GM10248 (cell line): ENCODE results near the gene CRABP2.

ENCODE experiments used
- CTCF ChIA-PET: fragments of 300-600 bp; sonication (Branson Sonifier 250); formaldehyde crosslinking; extraction: SDS; loops from one replicate; lab custom pipeline; 2021; ENCODE audit warnings: antibody characterized with exemption; lab: Yijun Ruan, JAX
- POLR2A ChIA-PET: fragments of 350-650 bp; sonication (Branson Sonifier 250); formaldehyde crosslinking; extraction: SDS; loops from one replicate; lab custom pipeline; 2020; ENCODE audit warnings: antibody characterized with exemption; lab: Yijun Ruan, JAX
- DNase-seq: peaks from one replicate; pipeline ENCODE4 v3.0.0; 2012; ENCODE audit errors: extremely low spot score
- CTCF ChIP-seq: IDR thresholded peaks from 2 replicates; pipeline ENCODE4 v1.5.1; 2012; ENCODE audit warnings: mild to moderate bottlenecking, low read depth; ENCODE audit errors: extremely low read depth, missing control alignments, control extremely low read depth

Gene CRABP2

DNA sequence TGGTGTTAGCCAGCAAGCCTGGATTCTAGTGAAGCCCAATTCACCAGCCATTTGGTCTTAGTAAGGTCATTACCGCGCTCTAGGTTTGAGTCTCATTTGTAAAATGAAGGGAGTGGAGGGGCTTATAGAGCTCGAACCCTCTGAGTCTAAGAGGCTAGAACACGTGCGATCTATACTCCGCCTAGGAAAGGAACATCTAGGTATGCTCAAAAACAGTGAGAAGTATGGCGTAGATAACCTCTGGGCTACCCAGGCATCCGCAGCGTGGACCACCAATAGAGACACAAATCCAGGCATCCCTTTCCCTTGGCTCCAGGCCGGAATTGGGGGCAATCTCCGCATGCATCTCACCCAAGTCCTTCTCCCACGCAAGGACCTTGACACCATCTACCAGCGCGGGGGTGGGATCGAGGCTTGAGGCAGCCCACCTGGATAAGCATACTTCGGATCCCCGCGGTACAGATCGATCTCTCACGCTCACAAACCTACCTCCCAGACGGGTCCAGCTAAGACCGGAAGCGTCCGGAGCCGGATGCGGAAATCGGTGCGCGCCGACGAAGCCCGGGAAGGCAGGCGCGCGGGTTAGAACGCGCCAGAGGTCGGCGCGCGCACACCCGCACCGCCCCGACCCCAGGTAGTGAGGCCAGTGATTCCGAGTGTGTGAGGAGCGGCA, 22.7 kb upstream of the CRABP2 start, which contains the start of gene METTL25B:
Gene METTL25B, plus strand, starts transcription at position 544 of the 673 bp plus-strand sequence. CDS start 636 bp downstream, outside the sequence.
- ChIA-PET CTCF (interaction anchor here (0.8 to 8.2 kb wide), 21 partner anchors 8 to 163 kb away, joined by 3 to 345 read pairs (median 18); partner anchors contain the start of genes CRABP2, HAPLN2, HDGF and INSRR), POLR2A (interaction anchor here (0.5 to 2.0 kb wide), 6 partner anchors 12 to 132 kb away, joined by 4 to 11 read pairs (median 4); partner anchors contain the start of gene MRPL24)
- DNase-seq, result peak; percentile 83
- TF ChIP-seq CTCF, result no peak

- DNase-seq, result no peak
- CTCF ChIA-PET, result interaction anchor here (0.8 to 8.2 kb wide), 31 partner anchors 9 to 163 kb away, joined by 3 to 345 read pairs (median 16); partner anchors contain the start of genes BCAN, CRABP2, HAPLN2 and HDGF
- POLR2A ChIA-PET, result interaction anchor here (1.6 to 2.0 kb wide), 2 partner anchors 13 to 132 kb away, joined by 6 to 11 read pairs; partner anchors contain the start of gene MRPL24
- TF ChIP-seq CTCF, result no peak
Measured at GRCh38 chr1:156727492-156727891, 22.1 kb upstream of the CRABP2 start.

DNA sequence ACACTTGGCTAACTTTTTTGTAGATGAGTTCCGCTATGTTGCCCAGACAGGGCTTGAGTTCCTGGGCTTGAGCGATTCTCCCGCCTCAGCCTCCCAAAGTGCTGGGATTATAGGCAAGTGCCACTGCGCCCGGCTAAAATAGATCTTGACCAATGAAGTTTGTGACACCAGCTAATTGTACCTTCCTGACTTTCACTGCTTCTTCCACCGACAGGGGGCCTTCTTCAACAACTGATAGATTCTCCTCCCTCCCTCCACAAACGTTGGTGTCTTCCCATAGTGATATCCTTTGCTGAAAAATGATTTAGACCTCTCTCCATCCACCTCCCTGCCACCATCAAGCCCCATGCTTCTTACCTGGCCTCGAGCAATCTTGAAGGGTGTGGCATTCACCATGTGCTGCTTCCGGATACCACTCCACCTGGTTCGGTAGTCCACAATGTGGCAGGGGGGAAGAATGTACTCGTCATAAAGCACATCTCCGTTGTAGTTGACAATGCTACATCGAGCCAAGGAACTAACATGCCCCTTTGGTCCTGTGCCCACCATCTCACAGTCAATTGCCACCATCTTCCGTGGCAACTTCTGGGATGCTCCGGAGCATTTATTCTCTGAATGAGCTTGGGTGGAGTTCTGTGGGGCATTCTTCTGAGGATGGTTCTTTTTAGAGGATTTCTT, 21.3 kb upstream of the CRABP2 start:
- DNase-seq, result peak; percentile 70
- POLR2A ChIA-PET, result interaction anchor here (0.5 to 1.7 kb wide), 5 partner anchors 7 to 109 kb away, joined by 3 to 6 read pairs (median 4); partner anchors contain the start of gene HDGF
- CTCF ChIA-PET, result interaction anchor here (0.7 to 8.2 kb wide), 78 partner anchors 9 to 307 kb away, joined by 3 to 345 read pairs (median 6); partner anchors contain the start of genes BCAN, CRABP2, GPATCH4 and HAPLN2
- peak; percentile 70 for TF ChIP-seq CTCF

GRCh38 chr1:156725683-156726280, 20.4 kb upstream of the CRABP2 start:
- ChIA-PET CTCF (interaction anchor here (0.7 to 8.2 kb wide), 79 partner anchors 10 to 306 kb away, joined by 3 to 345 read pairs (median 5); partner anchors contain the start of genes BCAN, CRABP2, GPATCH4 and HAPLN2), POLR2A (interaction anchor here (0.9 to 1.7 kb wide), 4 partner anchors 10 to 134 kb away, joined by 3 to 5 read pairs (median 4); partner anchors contain the start of gene HDGF)
- peak; percentile 91 for TF ChIP-seq CTCF
- DNase-seq, result peak; percentile 84

DNA sequence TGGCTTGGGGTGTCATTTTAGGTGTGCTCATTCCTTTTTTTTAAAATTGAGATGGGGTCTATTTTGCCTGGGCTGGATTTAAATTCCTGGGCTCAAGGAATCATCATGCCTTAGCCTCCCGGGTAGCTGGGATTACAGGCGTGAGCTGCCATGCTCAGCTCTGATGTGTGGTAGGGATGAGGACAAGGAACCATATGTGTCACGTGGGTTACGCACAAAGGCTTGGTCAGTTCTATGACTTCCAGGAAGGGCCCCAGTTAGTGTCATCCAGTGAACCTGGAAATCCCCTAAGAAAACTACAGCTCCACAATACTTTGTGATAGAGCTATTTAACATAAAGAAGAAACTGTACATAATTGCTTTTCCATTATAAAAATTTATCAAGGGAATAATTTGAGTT, 16.2 kb upstream of the CRABP2 start:
- ChIA-PET POLR2A (interaction anchor here (0.5 to 0.7 kb wide), 3 partner anchors 69 to 221 kb away, joined by 4 to 5 read pairs (median 4); partner anchors contain the start of gene MEF2D), CTCF (interaction anchor here (0.7 to 27.7 kb wide), 10 partner anchors 10 to 139 kb away, joined by 3 to 597 read pairs (median 4); partner anchors contain the start of genes CRABP2, NES and NTRK1)
- DNase-seq, result no peak
- no peak for TF ChIP-seq CTCF
